CD14-positive monocyte (primary cell): ENCODE results near the gene AHSG. TPM values are rescaled to one million over a fixed set of nuclear protein-coding genes. Genes with fewer than 3 reads are reported as not detected.

Experiments used
- DNase-seq, 3 donors: peaks; one replicate each; pipeline ENCODE4 v3.0.0-alpha.2; 2011 to 2022
- H2AFZ ChIP-seq: 2 replicates; pipeline ENCODE4 v1.6.0; 2012; ENCODE audit warnings: mild to moderate bottlenecking, low read depth, low read length, inconsistent platforms; ENCODE audit not compliant: insufficient read depth, poor library complexity, severe bottlenecking
- H3K27ac ChIP-seq, 2 donors: 1 replicate in 1 of 2; 2 replicates in 1 of 2; pipeline ENCODE4 v1.5.1; 2012 to 2013; ENCODE audit warnings: low read length in 2 of 2, control low read depth in 1 of 2, inconsistent platforms in 1 of 2, low read depth in 1 of 2, mild to moderate bottlenecking in 1 of 2
- H3K27me3 ChIP-seq, 2 donors: one replicate each; pipeline versions ENCODE4 v1.6.0 to v1.6.1; 2011 to 2013; ENCODE audit warnings: low read length in 2 of 2; ENCODE audit not compliant: control insufficient read depth in 2 of 2, insufficient read depth in 2 of 2
- H3K36me3 ChIP-seq, 2 donors: replicated peaks in 1 of 2; 1 replicate in 1 of 2; 2 replicates in 1 of 2; pipeline versions ENCODE4 v1.5.1 to v1.6.1; 2012 to 2013; ENCODE audit warnings: low read length in 2 of 2, control low read depth in 1 of 2, inconsistent platforms in 1 of 2, mild to moderate bottlenecking in 1 of 2; ENCODE audit not compliant: insufficient read depth in 2 of 2, control insufficient read depth in 1 of 2
- H3K4me1 ChIP-seq, 2 donors: 1 replicate in 1 of 2; 2 replicates in 1 of 2; pipeline versions ENCODE4 v1.5.1 to v1.6.1; 2012 to 2013; ENCODE audit warnings: low read length in 2 of 2, control low read depth in 1 of 2, inconsistent platforms in 1 of 2, mild to moderate bottlenecking in 1 of 2, moderate library complexity in 1 of 2; ENCODE audit not compliant: insufficient read depth in 2 of 2, control insufficient read depth in 1 of 2
- H3K4me2 ChIP-seq: replicated peaks from 2 replicates; pipeline ENCODE3; 2012; ENCODE audit warnings: low read length, moderate library complexity, mild to moderate bottlenecking; ENCODE audit not compliant: poor library complexity, severe bottlenecking; ENCODE audit errors: extremely low read depth
- H3K4me3 ChIP-seq, 3 experiments: fragments of 200-600 bp in 1 of 3; sonication (generic) in 1 of 3; replicated peaks in 1 of 3; 1 replicate in 2 of 3; 2 replicates in 1 of 3; pipeline ENCODE4 v1.5.1; 2011 to 2013; ENCODE audit warnings: low read length in 3 of 3, mild to moderate bottlenecking in 3 of 3, control low read depth in 2 of 3, low read depth in 2 of 3, inconsistent platforms in 1 of 3, moderate library complexity in 1 of 3
- H3K79me2 ChIP-seq: 2 replicates; pipeline ENCODE4 v1.6.0; 2012; ENCODE audit warnings: mild to moderate bottlenecking, control low read depth, inconsistent platforms, low read length, moderate library complexity; ENCODE audit not compliant: insufficient read depth
- H3K9ac ChIP-seq: 2 replicates; pipeline ENCODE4 v1.6.0; 2017; ENCODE audit warnings: low read length, mild to moderate bottlenecking; ENCODE audit not compliant: insufficient read depth, poor library complexity, severe bottlenecking
- H3K9me3 ChIP-seq, 2 donors: replicated peaks in 1 of 2; 1 replicate in 1 of 2; 2 replicates in 1 of 2; pipeline versions ENCODE4 v1.5.1 to v1.6.1; 2012 to 2013; ENCODE audit warnings: low read length in 2 of 2, control low read depth in 1 of 2; ENCODE audit not compliant: control insufficient read depth in 1 of 2, insufficient read depth in 1 of 2
- H4K20me1 ChIP-seq: 2 replicates; pipeline ENCODE4 v1.6.0; 2012; ENCODE audit warnings: mild to moderate bottlenecking, low read length, control low read depth, moderate library complexity; ENCODE audit not compliant: insufficient read depth
- H3K27ac Mint-ChIP-seq, 7 donors: one replicate each; pipeline ENCODE4 v1.8.0; 2020; ENCODE audit warnings: mild to moderate bottlenecking in 7 of 7, mixed read lengths in 7 of 7, moderate library complexity in 6 of 7, inconsistent platforms in 2 of 7
- H3K27me3 Mint-ChIP-seq, 3 donors: one replicate each; pipeline ENCODE4 v1.8.0; 2021 to 2022; ENCODE audit warnings: low read depth in 3 of 3, mild to moderate bottlenecking in 3 of 3, mixed read lengths in 3 of 3, moderate library complexity in 3 of 3, inconsistent platforms in 1 of 3
- H3K36me3 Mint-ChIP-seq, 2 donors: one replicate each; pipeline ENCODE4 v1.8.0; 2020; ENCODE audit warnings: mixed read lengths in 2 of 2, inconsistent platforms in 1 of 2, mild to moderate bottlenecking in 1 of 2
- H3K4me1 Mint-ChIP-seq: one replicate; pipeline ENCODE4 v1.8.0; 2020; ENCODE audit warnings: mild to moderate bottlenecking, mixed read lengths
- H3K4me3 Mint-ChIP-seq, 2 donors: one replicate each; pipeline ENCODE4 v1.8.0; 2020; ENCODE audit warnings: mild to moderate bottlenecking in 2 of 2, mixed read lengths in 2 of 2, moderate library complexity in 1 of 2
- H3K9me3 Mint-ChIP-seq, 7 donors: one replicate each; pipeline ENCODE4 v1.8.0; 2020 to 2022; ENCODE audit warnings: mixed read lengths in 7 of 7, mild to moderate bottlenecking in 6 of 7, moderate library complexity in 6 of 7, inconsistent platforms in 2 of 7
- CTCF ChIP-seq: fragments of 200-600 bp; IDR thresholded peaks from one replicate; pipeline ENCODE4 v1.8.0; 2022; ENCODE audit warnings: antibody characterized with exemption, mild to moderate bottlenecking
- WGBS: methylation state at CpG from one replicate; pipeline ENCODE4 v1.1.5; 2013; ENCODE audit warnings: missing lambda C conversion rate; ENCODE audit not compliant: insufficient coverage; 5-methylcytosine and 5-hydroxymethylcytosine counted together
- intact Hi-C, 2 donors: fragments of 100-400 bp; cut with micrococcal nuclease; formaldehyde crosslinking; loops; one replicate each; pipeline versions ENCODE4 v1.15.0 to v1.15.1; 2023
- polyA plus RNA-seq, 3 donors: library from polyadenylated mRNA; depleted of rRNA in 1 of 3; unstranded in 2 of 3; stranded (reverse) in 1 of 3; fragments of 300-500 nt in 2 of 3; fragments of >200 nt in 1 of 3; fragmentation: Illumina TruSeq in 2 of 3; gene quantifications; 1 replicate in 2 of 3; 2 replicates in 1 of 3; pipeline ENCODE4 v1.2.3, GENCODE V29; 2012 to 2021

The AHSG gene
- polyA plus RNA-seq, 3 donors = not detected

GRCh38 chr3:186648851-186649250 is 36.0 kb downstream of the AHSG start:
- Histone ChIP-seq H3K27ac (no peak overlapping the region), H3K27me3 (no peaks in the 10 kb centered on the region), H2AFZ (no peak overlapping the region), H3K9me3 (no peaks in the 10 kb centered on the region), H3K36me3 (no peaks in the 10 kb centered on the region), H3K9ac (no peak overlapping the region), H3K79me2 (no peaks in the 10 kb centered on the region), H3K4me2 (no peak overlapping the region), H3K4me3 (no peak overlapping the region), H4K20me1 (no peaks in the 10 kb centered on the region), H3K4me1 (no peaks in the 10 kb centered on the region)
- DNase-seq = no peak
- no peak for TF ChIP-seq CTCF
- no peak overlapping the region for H3K4me3 Mint-ChIP-seq
- peaks cover 3% of the 10 kb centered on the region for H3K4me1 Mint-ChIP-seq
- no peaks in the 10 kb centered on the region for H3K36me3 Mint-ChIP-seq
- 100% methylated on average over 1 of the region's 1 CpG for WGBS
- H3K27me3 Mint-ChIP-seq = peaks cover 4 to 13% (median 5%) of the 10 kb centered on the region in 3 donors
- H3K27ac Mint-ChIP-seq = no peak overlapping the region
- intact Hi-C loops = no loop called here
- no peaks in the 10 kb centered on the region for H3K9me3 Mint-ChIP-seq

- no peak for TF ChIP-seq CTCF
- Histone ChIP-seq H3K79me2 (no peaks in the 10 kb centered on the region), H2AFZ (no peak overlapping the region), H3K36me3 (no peaks in the 10 kb centered on the region), H3K9ac (no peak overlapping the region), H3K4me1 (no peaks in the 10 kb centered on the region), H3K27ac (no peak overlapping the region), H3K4me2 (no peak overlapping the region), H3K9me3 (no peaks in the 10 kb centered on the region), H3K27me3 (no peaks in the 10 kb centered on the region), H4K20me1 (no peaks in the 10 kb centered on the region), H3K4me3 (no peak overlapping the region)
- intact Hi-C loops = no loop called here
- no peaks in the 10 kb centered on the region for H3K36me3 Mint-ChIP-seq
- WGBS = 93% methylated on average over 3 of the region's 3 CpGs
- no peak overlapping the region for H3K27ac Mint-ChIP-seq
- DNase-seq = no peak
- H3K9me3 Mint-ChIP-seq = no peaks in the 10 kb centered on the region
- H3K4me3 Mint-ChIP-seq = no peak overlapping the region
- peaks cover 3 to 9% (median 5%) of the 10 kb centered on the region in 3 donors for H3K27me3 Mint-ChIP-seq
- H3K4me1 Mint-ChIP-seq = peaks cover 3% of the 10 kb centered on the region
These were observed 38.9 kb downstream of the AHSG start for GRCh38 chr3:186651678-186652215.
